GM12865 (cell line): Measurements from ENCODE around the gene MYLK2.

Experiments
- DNase-seq: peaks from one replicate; pipeline ENCODE4 v3.0.0; 2010; ENCODE audit warnings: low read depth
- H3K4me3 ChIP-seq: 2 replicates; pipeline ENCODE4 v1.5.1; 2011; ENCODE audit warnings: mild to moderate bottlenecking, low read depth, low read length, control low read depth
- TF ChIP-seq, protein P1 (sequence below): IDR thresholded peaks from 2 replicates; pipeline ENCODE4 v1.5.1; 2011; ENCODE audit warnings: low read length, control low read depth, low read depth, inconsistent platforms; ENCODE audit not compliant: insufficient read depth; ENCODE audit errors: missing control alignments

The MYLK2 gene

DNA sequence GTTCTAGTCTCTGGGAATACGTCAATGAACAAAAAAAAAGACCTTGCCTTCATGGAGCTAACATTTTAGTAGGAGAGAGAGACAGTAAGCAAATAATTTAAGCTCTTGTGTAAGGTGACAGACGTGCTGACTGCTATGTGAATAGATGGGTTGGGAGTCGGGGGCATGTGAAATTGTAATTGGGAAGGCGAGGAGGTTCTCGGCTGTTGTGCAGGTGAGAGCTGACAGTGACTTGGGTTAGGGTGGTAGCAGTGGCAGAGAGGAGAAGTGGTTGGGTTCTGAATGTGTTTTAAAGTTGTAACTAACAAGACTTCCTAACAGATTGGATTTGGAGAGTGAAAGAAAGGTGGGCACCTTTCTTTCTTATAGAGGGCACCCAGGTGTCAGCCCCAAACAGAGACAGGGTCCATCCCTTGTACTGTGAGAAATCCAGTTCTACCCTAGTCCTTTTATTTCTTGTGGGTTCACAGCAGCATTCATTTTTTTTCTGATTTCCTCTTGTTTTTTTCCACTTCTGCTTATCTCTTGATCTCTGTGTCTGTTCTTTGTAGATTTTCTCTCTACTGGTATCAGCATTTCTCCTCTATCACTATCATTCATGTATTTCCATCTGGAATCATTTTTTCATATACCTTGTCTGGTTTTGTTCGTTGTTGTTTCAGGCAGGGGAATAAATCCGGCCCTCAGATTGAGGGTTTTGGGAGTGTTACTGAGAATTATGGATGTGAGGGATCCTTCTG lies 15.4 kb upstream of the MYLK2 start:
- DNase-seq = no peak
- TF ChIP-seq, protein P1, sequence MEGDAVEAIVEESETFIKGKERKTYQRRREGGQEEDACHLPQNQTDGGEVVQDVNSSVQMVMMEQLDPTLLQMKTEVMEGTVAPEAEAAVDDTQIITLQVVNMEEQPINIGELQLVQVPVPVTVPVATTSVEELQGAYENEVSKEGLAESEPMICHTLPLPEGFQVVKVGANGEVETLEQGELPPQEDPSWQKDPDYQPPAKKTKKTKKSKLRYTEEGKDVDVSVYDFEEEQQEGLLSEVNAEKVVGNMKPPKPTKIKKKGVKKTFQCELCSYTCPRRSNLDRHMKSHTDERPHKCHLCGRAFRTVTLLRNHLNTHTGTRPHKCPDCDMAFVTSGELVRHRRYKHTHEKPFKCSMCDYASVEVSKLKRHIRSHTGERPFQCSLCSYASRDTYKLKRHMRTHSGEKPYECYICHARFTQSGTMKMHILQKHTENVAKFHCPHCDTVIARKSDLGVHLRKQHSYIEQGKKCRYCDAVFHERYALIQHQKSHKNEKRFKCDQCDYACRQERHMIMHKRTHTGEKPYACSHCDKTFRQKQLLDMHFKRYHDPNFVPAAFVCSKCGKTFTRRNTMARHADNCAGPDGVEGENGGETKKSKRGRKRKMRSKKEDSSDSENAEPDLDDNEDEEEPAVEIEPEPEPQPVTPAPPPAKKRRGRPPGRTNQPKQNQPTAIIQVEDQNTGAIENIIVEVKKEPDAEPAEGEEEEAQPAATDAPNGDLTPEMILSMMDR = no peak
- no peak overlapping the region for H3K4me3 ChIP-seq

DNA sequence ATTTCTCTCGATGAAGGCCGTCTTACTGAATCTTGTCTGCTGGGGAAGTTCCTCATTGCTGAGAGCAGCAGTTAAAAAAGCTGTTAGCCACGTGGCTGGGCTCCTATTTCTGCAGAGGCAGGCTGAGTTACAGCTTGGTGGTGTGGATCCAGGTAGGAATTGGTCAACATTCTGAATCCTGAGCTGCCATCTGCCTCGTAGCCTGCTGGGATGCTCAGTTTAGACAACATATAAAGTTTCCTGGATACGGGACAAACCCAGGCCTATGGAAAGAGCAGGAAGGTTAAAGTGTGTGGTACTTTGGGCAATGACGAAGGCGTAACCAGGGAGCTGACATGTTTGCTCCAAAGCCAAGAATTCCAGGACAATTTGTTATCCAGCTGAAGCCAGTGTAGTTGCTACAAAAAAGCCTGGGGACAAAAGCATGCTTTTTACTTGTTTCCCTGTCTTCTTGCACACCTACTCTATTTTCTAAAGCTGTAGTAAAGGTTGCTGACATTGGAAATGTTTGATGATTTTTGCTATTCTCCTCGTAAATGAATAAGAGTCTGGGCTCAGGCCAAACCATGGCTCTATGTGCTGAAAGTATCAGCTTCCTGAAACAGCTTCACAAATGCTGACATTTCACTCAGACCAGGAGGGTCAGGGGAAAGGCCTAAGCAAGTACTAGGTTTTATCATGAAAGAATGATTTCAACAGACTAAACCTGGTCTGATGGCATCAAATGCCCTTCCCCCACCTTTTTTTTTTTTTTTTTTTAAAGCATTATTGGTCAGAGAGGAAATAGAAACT lies 12.4 kb upstream of the MYLK2 start:
- DNase-seq = no peak
- H3K4me3 ChIP-seq = no peak overlapping the region
- TF ChIP-seq, protein P1 = no peak

DNA sequence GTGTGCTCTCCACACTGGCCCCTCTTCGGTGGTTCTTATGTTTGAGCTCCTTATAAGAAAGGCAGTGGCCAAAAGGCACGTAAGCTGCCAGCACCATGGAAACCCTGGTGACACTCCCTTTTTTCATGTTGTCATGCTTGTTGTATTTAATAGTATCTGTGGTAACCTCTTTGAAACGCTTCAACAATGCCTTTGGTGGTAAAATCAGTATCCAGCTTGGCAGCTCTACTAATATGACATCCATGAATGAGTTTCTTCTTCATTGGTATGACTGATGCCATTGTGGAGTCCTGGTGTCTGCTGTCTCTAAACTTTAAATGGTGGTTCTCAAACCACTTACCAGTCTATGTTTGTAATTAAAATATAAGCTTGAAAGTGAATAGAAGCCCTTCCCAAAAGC lies 10.7 kb upstream of the MYLK2 start:
- TF ChIP-seq, protein P1 = no peak
- no peak overlapping the region for H3K4me3 ChIP-seq
- DNase-seq = no peak

DNA sequence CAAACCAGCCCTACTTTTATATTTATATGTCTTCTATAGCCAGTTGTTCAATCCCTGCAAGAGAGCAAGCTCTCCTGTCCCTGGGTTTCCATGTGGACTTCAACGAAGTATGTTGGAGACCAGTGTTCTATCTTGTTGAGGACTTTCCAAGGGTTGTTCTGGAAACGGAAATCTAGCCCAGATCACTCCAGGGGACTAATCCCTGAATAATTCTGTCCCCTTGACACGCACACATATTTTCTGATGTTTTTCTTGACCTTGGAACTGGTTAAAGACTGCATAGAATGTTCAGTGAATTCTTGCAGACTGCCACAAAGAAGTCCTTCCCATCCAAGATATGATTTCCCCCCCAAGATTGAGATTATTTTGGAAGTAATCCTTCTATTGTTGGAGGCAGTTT lies 9.5 kb upstream of the MYLK2 start:
- TF ChIP-seq, protein P1 = no peak
- DNase-seq = no peak
- no peak overlapping the region for H3K4me3 ChIP-seq

DNA sequence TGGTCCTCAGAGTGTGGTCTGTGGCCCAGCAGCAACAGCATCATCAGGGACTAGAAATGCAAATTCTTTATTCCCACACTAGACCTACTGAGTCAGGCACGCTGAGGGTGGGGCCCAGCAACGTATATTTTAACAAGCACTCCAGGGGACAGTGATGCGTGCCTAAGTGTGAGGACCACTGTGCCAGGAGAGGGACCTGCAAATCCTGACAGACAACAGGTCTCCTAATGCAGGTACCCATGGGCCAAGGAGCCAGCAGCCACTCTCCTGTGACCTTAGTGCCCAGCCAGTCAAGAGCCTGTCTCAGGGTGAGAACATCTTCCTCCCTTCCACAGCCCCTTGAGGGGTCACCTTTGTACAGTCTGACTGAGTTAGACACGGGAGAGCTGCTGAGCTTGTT lies 8.0 kb upstream of the MYLK2 start:
- no peak overlapping the region for H3K4me3 ChIP-seq

DNA sequence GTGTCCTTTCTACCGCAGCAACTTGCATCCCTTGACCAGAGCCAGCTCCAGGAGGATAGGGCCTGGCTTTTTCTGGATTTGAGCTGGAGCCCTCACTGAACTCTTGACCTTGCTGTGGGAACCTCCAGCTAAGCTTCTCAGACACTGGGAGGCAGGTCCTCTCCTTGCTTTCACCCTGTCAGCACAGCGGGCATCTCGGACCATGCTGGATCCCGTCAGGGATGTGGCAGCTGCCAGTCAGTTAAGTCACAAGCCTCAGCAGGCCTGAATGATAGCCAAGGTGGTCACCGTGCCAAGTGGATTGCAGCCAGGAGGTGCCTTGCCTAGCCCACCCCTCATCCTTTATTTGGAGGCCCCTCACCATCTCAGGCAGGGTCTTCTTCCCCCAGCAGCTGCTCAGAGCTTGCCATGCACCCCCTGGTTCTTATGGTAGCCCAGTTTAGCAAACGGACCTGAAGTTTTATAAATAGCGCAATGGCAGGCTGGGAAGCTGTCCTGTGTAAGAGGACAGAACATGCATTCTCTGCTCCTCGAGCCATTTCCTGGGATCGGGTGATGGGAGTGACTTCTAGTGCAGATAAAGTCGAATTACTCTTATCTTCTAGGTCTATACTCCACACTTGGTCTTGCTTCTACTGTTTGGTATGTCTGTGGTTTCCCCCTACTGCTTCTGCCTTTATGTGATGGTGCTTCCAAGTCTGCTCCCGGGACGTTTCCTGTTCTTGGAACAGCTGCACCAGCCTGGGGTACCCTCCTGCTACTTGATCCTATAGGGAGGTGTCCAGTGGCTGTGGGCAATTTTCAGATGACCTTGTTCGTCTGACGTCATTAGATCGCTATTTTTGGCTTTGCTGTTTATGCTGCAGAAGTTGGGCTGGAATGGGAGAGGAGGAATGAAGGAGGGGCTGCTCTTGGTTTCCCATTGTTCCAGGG lies 7.1 kb upstream of the MYLK2 start:
- no peak for DNase-seq
- TF ChIP-seq, protein P1 = no peak
- H3K4me3 ChIP-seq = no peak overlapping the region

More for the DNA sequence above, 8.0 kb upstream of the MYLK2 start:
- TF ChIP-seq, protein P1 = no peak
- DNase-seq = no peak
